Stimulated activated CD8-positive, alpha-beta memory T cell treated with anti-CD3 and anti-CD28 coated beads, Interleukin-4, amount 100 ng/mL, for 48 hours (primary cell): ENCODE results near the gene SART1.
"Not testable (repeated sequence)": the region's sequence is repeated elsewhere in the genome, so short reads cannot be mapped to it uniquely, and the experiment has no call there.

Experiments used
- DNase-seq: peaks from one replicate; pipeline ENCODE4 v3.0.0-alpha.2; 2020

Gene SART1

GRCh38 chr11:65932558-65932919 lies 29.0 kb upstream of the SART1 start:
- DNase-seq = no peak

GRCh38 chr11:65934014-65934413 lies 27.5 kb upstream of the SART1 start:
- DNase-seq = no peak

GRCh38 chr11:65937766-65938165 lies 23.8 kb upstream of the SART1 start:
- DNase-seq = no peak

DNA sequence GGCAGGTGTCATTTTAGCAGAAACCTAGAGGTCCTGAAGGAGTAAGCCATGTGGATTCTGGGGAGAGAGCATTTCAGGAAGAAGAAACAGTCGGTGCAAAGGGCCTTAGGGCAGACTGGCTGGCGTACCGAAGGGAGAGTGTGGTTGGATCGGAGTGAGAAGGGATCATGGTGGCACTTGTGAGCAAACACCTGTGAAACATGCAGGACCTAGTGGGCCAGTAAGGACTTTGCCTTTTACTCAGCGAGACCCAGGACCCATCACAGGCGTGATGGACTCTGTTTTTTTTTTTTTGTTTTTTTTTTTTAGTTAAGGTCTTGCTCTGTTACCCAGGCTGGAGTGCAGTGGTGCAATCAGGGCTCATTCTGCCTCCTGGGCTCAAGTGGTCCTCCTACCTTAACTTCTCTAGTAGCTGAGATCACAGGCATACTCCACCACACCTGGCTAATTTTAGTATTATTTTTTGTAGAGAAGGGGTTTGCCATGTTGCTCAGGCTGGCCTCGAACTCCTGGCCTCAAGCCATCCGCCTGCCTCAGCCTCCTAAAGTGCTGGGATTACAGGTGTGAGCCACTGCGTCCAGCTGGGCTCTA lies 19.7 kb upstream of the SART1 start:
- no peak for DNase-seq

GRCh38 chr11:65942531-65942930 lies 19.0 kb upstream of the SART1 start:
- DNase-seq = no peak

DNA sequence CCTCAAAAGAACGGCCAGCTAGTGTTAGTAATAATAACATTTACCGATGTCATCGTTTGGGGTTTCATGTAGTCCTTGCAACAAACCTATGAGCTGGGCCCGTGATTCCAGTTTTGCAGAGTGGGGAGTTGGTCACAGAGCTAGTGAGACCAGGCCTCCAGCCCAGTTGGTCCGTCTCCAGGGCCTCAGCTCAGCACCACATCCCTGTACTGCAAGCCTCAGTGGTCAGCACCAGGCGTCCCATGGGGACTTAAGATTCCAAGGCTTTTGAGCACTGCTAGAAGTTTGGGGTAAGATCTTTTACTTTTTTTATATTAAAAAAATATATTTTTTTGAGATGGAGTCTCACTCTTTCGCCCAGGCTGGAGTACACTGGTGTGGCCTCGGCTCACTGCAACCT lies 17.3 kb upstream of the SART1 start:
- no peak for DNase-seq

DNA sequence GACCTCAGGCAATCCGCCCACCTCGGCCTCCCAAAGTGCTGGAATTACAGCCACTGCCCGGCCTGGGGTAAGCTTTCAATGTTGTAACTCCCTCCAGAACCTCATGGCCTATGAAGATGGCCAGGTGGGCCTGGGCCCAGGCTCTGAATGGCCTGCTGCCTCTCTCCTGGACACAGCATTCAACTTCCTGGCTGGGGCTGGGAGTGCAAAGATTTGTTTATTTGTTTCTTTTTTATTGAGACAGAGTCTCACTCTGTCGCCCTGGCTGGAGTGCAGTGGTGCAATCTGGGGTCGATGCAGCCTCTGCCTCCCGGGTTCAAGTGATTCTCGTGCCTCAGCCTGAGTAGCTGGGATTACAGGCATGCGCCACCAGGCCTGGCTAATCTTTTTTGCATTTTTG lies 16.8 kb upstream of the SART1 start:
- DNase-seq = no peak

DNA sequence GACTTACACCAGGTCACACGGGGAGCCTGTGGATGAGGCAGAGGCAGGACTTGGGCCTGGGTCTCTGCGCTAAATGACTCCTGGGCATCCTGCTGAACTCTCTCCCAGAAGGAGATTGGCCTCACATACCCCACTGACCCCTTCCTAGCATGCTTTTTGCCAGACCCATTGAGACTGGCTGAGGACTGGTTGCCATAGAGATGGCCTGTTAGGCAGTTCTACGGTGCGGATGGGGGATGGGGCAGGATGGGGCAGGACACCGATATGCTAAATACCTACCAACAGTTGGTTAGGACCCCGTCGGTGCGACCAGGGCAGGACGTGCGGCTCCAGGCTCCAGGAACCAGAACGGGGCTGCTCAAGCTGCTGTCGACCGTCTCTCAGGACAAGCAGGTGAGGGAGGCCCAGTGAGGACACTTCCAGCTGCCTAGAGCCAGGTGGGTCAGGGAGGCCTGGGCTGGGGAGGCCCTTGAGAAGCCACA lies 16.1 kb upstream of the SART1 start, which contains the start of gene TSGA10IP:
Gene TSGA10IP, plus strand, starts transcription at position 51 of the 482 bp plus-strand sequence. Its CDS starts 196 bp downstream, at position 247.
- no peak for DNase-seq

DNA sequence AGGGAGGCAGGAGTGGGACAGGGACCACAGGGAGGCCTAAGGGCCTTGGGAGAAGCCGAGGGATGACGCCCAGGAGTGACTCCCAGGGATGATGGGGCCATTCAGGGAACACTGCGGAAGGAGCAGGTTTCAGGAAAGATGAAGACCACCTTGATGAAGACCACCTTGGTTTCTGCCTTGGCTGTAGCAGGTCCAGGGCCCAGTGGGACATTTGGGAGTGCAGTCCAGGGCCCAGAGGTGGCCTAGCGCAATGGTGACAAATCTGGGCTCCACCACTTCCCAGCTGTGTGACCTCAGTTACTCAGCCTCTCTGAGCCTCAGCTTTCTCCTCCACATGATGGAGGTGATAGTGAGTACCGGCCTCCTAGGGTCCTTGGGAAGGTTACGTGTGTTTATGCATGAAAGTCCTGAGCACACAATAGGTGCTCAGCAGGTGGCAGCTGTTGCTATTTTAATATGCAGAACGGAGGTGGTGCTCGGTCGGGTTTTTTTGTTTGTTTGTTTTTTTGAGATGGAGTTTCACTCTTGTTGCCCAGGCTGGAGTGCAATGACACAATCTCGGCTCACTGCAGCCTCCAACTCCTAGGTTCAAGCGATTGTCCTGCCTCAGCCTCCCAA lies 15.5 kb upstream of the SART1 start:
- DNase-seq = no peak

- no peak for DNase-seq
Measured at GRCh38 chr11:65946655-65947054, 14.9 kb upstream of the SART1 start.

DNA sequence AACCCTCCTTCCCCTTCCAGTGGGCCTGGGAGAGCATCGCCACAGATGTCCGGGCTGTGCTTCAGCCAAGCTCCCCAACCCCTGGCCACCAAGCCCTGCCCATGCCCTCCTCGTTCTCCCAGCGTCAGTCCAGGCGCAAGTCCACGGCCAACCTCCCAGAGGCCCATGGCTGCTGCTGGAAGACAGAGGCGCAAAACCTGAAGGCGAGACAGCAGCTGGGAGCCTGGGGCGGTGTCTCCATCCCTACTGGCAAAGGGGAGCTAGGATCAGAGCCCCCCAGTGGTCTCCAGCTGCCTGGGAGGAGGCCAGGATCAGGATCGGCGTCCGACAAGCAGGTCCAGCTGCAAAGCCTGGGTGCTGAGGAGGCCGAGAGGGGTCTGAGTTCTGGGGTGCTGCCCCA lies 14.4 kb upstream of the SART1 start:
- no peak for DNase-seq

DNA sequence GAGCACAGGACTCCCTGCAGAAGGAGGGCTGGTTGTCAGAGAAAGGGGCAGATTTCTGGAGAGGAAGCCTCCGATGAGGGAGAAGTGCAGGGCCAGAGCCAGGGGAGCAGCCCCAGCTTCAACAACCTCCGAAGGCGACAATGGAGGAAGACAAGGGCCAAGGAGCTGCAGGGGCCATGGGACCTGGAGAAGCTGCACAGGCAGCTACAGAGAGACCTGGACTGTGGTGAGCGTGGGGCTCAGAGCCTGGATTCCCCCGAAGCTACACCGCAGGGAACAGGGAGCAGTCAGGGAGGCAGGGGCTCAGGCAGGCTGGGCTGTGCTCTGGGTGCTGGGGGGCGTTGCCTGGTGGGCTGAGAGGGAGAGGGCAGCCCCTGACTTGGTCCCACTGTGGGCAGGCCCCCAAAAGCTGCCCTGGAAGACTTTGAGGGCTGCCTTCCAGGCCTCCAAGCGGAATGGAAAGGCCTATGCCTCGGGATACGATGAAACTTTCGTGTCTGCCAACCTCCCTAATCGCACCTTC lies 13.9 kb upstream of the SART1 start:
- no peak for DNase-seq

DNA sequence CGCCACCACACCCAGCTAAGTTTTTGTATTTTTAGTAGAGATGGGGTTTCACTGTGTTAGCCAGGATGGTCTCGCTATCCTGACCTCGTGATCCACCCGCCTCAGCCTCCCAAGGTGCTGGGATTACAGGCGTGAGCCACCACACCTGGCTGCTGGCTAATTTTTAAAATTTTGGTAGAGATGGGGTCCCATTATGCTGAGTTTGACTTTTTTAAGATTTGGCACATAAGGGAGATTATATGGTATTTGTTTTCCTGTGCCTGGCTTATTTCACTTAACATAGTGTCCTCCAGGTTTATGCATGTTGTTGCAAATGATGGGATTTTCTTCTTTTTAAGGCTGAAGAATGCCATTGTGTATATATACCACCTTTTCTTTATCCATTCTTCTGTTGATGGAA lies 10.8 kb upstream of the SART1 start:
- not testable (repeated sequence) for DNase-seq

DNA sequence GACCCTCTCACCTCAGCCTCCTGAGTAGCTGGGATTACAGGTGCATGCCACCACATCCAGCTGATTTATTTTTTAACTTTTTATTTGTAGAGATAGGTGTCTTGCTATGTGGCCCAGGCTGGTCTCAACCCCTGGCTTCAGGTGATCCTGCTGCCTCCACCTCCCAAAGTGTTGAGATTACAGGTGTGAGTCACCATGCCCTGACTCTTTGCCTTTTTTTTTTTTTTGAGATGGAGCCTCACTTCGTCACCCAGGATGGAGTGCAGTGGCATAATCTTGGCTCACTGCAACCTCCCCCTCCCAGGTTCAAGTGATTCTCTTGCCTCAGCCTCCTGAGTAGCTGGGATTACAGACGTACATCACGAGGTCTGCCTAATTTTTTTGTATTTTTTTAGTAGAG lies 9.9 kb upstream of the SART1 start:
- not testable (repeated sequence) for DNase-seq

- no peak for DNase-seq
Measured at GRCh38 chr11:65952052-65952521, 9.4 kb upstream of the SART1 start.

DNA sequence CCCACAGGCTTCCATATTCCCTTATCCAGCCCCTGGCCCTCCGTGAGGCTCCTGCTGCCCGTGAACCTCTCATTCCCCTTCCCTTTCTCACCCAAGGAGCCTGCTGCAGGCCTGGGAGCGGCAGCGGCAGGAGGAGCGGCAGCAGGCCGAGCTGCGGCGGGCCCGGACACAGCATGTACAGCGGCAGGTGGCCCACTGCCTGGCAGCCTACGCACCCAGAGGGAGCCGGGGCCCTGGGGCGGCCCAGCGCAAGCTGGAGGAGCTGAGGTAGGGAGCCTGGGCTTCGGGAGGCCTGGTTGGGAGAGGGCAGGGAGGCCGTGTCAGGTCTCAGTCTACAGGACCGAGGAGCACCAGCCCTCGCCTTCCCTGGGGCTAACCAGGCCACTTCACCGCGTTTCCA lies 8.1 kb upstream of the SART1 start:
- DNase-seq = no peak

DNA sequence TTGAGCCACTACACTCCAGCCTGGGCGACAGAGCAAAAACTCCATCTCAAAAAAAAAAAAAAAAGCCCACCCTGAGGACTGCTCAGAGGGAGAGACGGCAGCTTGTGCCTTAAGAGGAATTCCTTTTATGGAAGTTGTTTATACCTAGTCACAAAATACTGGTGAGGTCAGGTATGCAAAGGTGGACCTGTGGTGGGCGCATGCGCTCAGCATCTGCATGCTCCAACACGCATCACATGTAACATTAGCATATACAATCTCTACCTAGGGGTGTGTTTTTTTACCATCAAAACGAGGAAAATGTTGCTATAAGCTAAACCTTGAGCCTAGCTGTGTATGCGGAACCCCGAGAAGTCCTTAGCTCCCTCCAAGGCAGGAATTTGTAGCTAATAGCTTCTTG lies 6.8 kb upstream of the SART1 start:
- DNase-seq = no peak

DNA sequence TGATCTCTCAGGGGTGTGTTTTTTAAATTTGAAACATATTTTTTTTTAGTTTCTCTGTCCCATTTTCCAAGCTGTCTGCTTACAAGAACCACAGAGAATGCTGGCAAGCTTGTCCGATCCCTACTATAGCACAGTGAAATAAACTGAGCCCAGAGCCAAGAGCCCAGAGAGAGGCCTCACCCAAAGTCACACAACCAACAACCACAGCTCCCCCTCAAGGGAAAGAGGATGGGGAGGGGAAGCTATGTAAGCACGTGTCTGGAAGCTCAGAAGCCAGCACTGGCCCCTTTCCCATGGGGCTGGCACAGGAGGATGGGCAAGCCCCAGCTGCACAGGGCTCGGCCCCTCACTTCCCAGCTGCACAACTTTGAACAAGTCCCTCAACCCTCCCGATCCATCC lies 3.2 kb upstream of the SART1 start:
- DNase-seq = no peak

GRCh38 chr11:65958774-65959420 lies 2.6 kb upstream of the SART1 start:
- no peak for DNase-seq

DNA sequence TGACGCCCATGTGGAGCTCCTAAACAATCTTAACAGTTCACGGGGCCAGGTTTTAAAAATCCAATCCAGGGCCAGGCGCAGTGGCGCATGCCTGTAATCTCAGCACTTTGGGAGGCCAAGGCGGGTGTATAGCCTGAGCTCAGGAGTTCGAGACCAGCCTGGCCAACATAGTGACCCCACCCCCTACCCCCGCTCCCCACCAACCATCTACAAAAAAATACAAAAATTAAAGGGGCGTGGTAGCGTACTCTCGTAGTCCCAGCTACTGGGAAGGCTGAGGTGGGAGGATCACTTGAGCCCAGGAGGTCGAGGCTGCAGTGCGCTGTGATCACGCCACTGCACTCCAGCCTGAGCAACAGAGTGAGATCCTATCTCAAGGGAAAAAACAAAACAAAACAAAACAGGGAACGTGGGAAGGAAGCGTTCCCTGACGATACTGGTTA lies 689 bp upstream of the SART1 start:
- no peak for DNase-seq

GRCh38 chr11:65962141-65962564 lies 619 bp downstream of the SART1 start:
- no peak for DNase-seq

GRCh38 chr11:65964906-65965305 lies 3.4 kb downstream of the SART1 start:
- no peak for DNase-seq

GRCh38 chr11:65965986-65966762 lies 4.6 kb downstream of the SART1 start:
- no peak for DNase-seq
